ENCODE data around the gene TMEM259.

TMEM259 gene

GRCh38 chr19:992670-993055 lies 28.3 kb downstream of the TMEM259 start:
- no peak for DNase-seq (ENCODE audit: low spot score)
- no peak for TF ChIP-seq CTCF (conservative IDR thresholded peaks at IDR 0.05; ENCODE audit: low read depth)
- CTCF ChIA-PET, result no interaction called here
- POLR2A ChIA-PET (ENCODE audit: low non-redundant PET), result no interaction called here
- peak overlapping the region; percentile 51 for H3K27ac ChIP-seq

GRCh38 chr19:991932-992669 lies 28.8 kb downstream of the TMEM259 start:
- TF ChIP-seq CTCF (conservative IDR thresholded peaks at IDR 0.05; ENCODE audit: low read depth), result no peak
- ChIA-PET POLR2A (ENCODE audit: low non-redundant PET) (no interaction called here), CTCF (no interaction called here)
- DNase-seq (ENCODE audit: low spot score), result no peak
- peak overlapping the region; percentile 51 for H3K27ac ChIP-seq

- peak; percentile 45 for DNase-seq (ENCODE audit: low spot score)
- POLR2A ChIA-PET (ENCODE audit: low non-redundant PET), result no interaction called here
- CTCF ChIA-PET, result no interaction called here
- peak overlapping the region; percentile 51 for H3K27ac ChIP-seq
- no peak for TF ChIP-seq CTCF (conservative IDR thresholded peaks at IDR 0.05; ENCODE audit: low read depth)
These were observed 29.6 kb downstream of the TMEM259 start for GRCh38 chr19:991174-991931.

- H3K27ac ChIP-seq, result peak overlapping the region; percentile 39
- ChIA-PET CTCF (no interaction called here), POLR2A (ENCODE audit: low non-redundant PET) (no interaction called here)
- DNase-seq (ENCODE audit: low spot score), result no peak
- TF ChIP-seq CTCF (conservative IDR thresholded peaks at IDR 0.05; ENCODE audit: low read depth), result no peak
These were observed 30.2 kb downstream of the TMEM259 start for GRCh38 chr19:990746-991145.

GRCh38 chr19:990119-990571 lies 30.8 kb downstream of the TMEM259 start:
- DNase-seq (ENCODE audit: low spot score), result no peak
- H3K27ac ChIP-seq, result peak overlapping the region; percentile 39
- POLR2A ChIA-PET (ENCODE audit: low non-redundant PET), result no interaction called here
- no peak for TF ChIP-seq CTCF (conservative IDR thresholded peaks at IDR 0.05; ENCODE audit: low read depth)
- CTCF ChIA-PET, result no interaction called here

- no peak overlapping the region; the same call in 1 of the 2 replicates for H3K27ac ChIP-seq
- ChIA-PET CTCF (no interaction called here), POLR2A (ENCODE audit: low non-redundant PET) (no interaction called here)
- no peak for TF ChIP-seq CTCF (conservative IDR thresholded peaks at IDR 0.05; ENCODE audit: low read depth)
- DNase-seq (ENCODE audit: low spot score), result no peak
These were observed 31.4 kb downstream of the TMEM259 start for GRCh38 chr19:989381-990081.

All from RWPE1 (cell line).